Neural progenitor cell (in vitro differentiated cells): ENCODE measurements around the gene LBP. TPM values are rescaled to one million over a fixed set of nuclear protein-coding genes. Genes with fewer than 3 reads are reported as not detected.
A peak's percentile ranks its signal among the peaks of the same experiment; 100 is the strongest.

Experiments used
- DNase-seq: peaks from one replicate; pipeline ENCODE4 v3.0.0-alpha.2; 2016; ENCODE audit warnings: low spot score
- H2AFZ ChIP-seq: fragments of 200-600 bp; sonication (generic); replicated peaks from 2 replicates; pipeline ENCODE4 v1.6.1; 2016; ENCODE audit warnings: antibody characterized with exemption
- H3F3A ChIP-seq: fragments of 200-600 bp; sonication (generic); 2 replicates; pipeline ENCODE4 v1.6.1; 2016; ENCODE audit warnings: antibody characterized with exemption, low read depth
- H3K27ac ChIP-seq: fragments of 200-600 bp; sonication (generic); 2 replicates; pipeline ENCODE4 v1.5.1; 2016; ENCODE audit warnings: mild to moderate bottlenecking
- H3K27me3 ChIP-seq: fragments of 200-600 bp; sonication (generic); 2 replicates; pipeline ENCODE4 v1.6.1; 2016; ENCODE audit warnings: mild to moderate bottlenecking, moderate library complexity
- H3K36me3 ChIP-seq: fragments of 200-600 bp; sonication (generic); 2 replicates; pipeline ENCODE4 v1.5.1; 2016
- H3K4me1 ChIP-seq: fragments of 200-600 bp; sonication (generic); 2 replicates; pipeline ENCODE4 v1.6.1; 2016; ENCODE audit warnings: mixed run types
- H3K4me2 ChIP-seq: fragments of 200-600 bp; sonication (generic); 2 replicates; pipeline ENCODE4 v1.6.1; 2016
- H3K4me3 ChIP-seq: fragments of 200-600 bp; sonication (generic); 2 replicates; pipeline ENCODE4 v1.5.1; 2016
- H3K79me2 ChIP-seq: fragments of 200-600 bp; sonication (generic); 2 replicates; pipeline ENCODE4 v1.6.1; 2016; ENCODE audit warnings: low read depth
- H3K9ac ChIP-seq: fragments of 200-600 bp; sonication (generic); 2 replicates; pipeline ENCODE4 v1.6.1; 2016
- H3K9me3 ChIP-seq: fragments of 200-600 bp; sonication (generic); 2 replicates; pipeline ENCODE4 v1.5.1; 2016; ENCODE audit warnings: low read depth
- H4K20me1 ChIP-seq: fragments of 200-600 bp; sonication (generic); 2 replicates; pipeline ENCODE4 v1.6.1; 2016; ENCODE audit warnings: low read depth
- H3K27ac Mint-ChIP-seq: 3 replicates; pipeline ENCODE4 v1.8.0; 2021; ENCODE audit warnings: mixed read lengths
- H3K27me3 Mint-ChIP-seq: 2 replicates; pipeline ENCODE4 v1.8.0; 2022; ENCODE audit warnings: low read depth, mild to moderate bottlenecking, inconsistent platforms, moderate library complexity, mixed read lengths; ENCODE audit not compliant: insufficient read depth
- H3K36me3 Mint-ChIP-seq: 3 replicates; pipeline ENCODE4 v1.8.0; 2021; ENCODE audit warnings: mixed read lengths
- H3K4me1 Mint-ChIP-seq: 3 replicates; pipeline ENCODE4 v1.8.0; 2021; ENCODE audit warnings: mixed read lengths
- H3K4me3 Mint-ChIP-seq: 3 replicates; pipeline ENCODE4 v1.8.0; 2021; ENCODE audit warnings: mild to moderate bottlenecking, moderate library complexity, mixed read lengths
- H3K9me3 Mint-ChIP-seq: 3 replicates; pipeline ENCODE4 v1.8.0; 2020; ENCODE audit warnings: mixed read lengths
- CTCF ChIP-seq: fragments of 200-600 bp; sonication (generic); IDR thresholded peaks from 2 replicates; pipeline ENCODE4 v1.5.1; 2017; ENCODE audit warnings: antibody characterized with exemption, mild to moderate bottlenecking
- EZH2 ChIP-seq: fragments of 200-600 bp; sonication (generic); IDR thresholded peaks from 2 replicates; pipeline ENCODE4 v1.6.1; 2017; ENCODE audit warnings: antibody characterized with exemption, mild to moderate bottlenecking, moderate library complexity
- EZH2phosphoT487 ChIP-seq: fragments of 200-600 bp; sonication (generic); IDR thresholded peaks from 2 replicates; pipeline ENCODE4 v1.6.1; 2017; ENCODE audit warnings: antibody characterized with exemption
- total RNA-seq: library from RNA; depleted of rRNA; stranded (reverse); fragments of >200 nt; gene quantifications from 2 replicates; pipeline ENCODE4 v1.2.3, GENCODE V29; 2015; ENCODE audit warnings: low replicate concordance

Gene LBP
- total RNA-seq, 1 donor from 2014 or later = not detected

- Histone ChIP-seq H3F3A (peaks cover 22% of the 10 kb centered on the region), H3K9me3 (no peaks in the 10 kb centered on the region), H3K79me2 (no peaks in the 10 kb centered on the region), H3K27me3 (no peaks in the 10 kb centered on the region), H3K36me3 (no peaks in the 10 kb centered on the region), H4K20me1 (no peaks in the 10 kb centered on the region), H3K4me1 (peaks cover 16% of the 10 kb centered on the region), H3K9ac (no peak overlapping the region), H3K4me3 (no peak overlapping the region), H3K27ac (no peak overlapping the region), H3K4me2 (no peak overlapping the region), H2AFZ (no peak overlapping the region)
- H3K9me3 Mint-ChIP-seq = no peaks in the 10 kb centered on the region
- no peaks in the 10 kb centered on the region for H3K27me3 Mint-ChIP-seq
- H3K4me1 Mint-ChIP-seq = peaks cover 18% of the 10 kb centered on the region
- no peak overlapping the region for H3K27ac Mint-ChIP-seq
- H3K4me3 Mint-ChIP-seq = no peak overlapping the region
- TF ChIP-seq EZH2 (no peak), EZH2phosphoT487 (no peak), CTCF (no peak)
- no peaks in the 10 kb centered on the region for H3K36me3 Mint-ChIP-seq
- no peak for DNase-seq
Measured at GRCh38 chr20:38346741-38347140, 459 bp downstream of the LBP start.

GRCh38 chr20:38349856-38350255 lies 3.6 kb downstream of the LBP start:
- no peaks in the 10 kb centered on the region for H3K36me3 ChIP-seq
- Mint-ChIP-seq H3K36me3 (no peaks in the 10 kb centered on the region), H3K4me1 (peaks cover 5% of the 10 kb centered on the region), H3K27me3 (no peaks in the 10 kb centered on the region), H3K9me3 (no peaks in the 10 kb centered on the region), H3K27ac (no peak overlapping the region), H3K4me3 (no peak overlapping the region)
- H4K20me1 ChIP-seq = no peaks in the 10 kb centered on the region
- peaks cover 11% of the 10 kb centered on the region for H3K4me1 ChIP-seq
- H3K4me3 ChIP-seq = no peak overlapping the region
- TF ChIP-seq CTCF (no peak), EZH2 (no peak), EZH2phosphoT487 (no peak)
- peaks cover 6% of the 10 kb centered on the region for H3F3A ChIP-seq
- no peak overlapping the region for H3K9ac ChIP-seq
- H3K79me2 ChIP-seq = no peaks in the 10 kb centered on the region
- H3K4me2 ChIP-seq = no peak overlapping the region
- no peaks in the 10 kb centered on the region for H3K27me3 ChIP-seq
- no peaks in the 10 kb centered on the region for H3K9me3 ChIP-seq
- no peak overlapping the region for H2AFZ ChIP-seq
- DNase-seq = no peak
- no peak overlapping the region for H3K27ac ChIP-seq

GRCh38 chr20:38350879-38351775 lies 4.8 kb downstream of the LBP start:
- no peak for DNase-seq
- Histone ChIP-seq H3F3A (peaks cover 14% of the 10 kb centered on the region), H3K27me3 (no peaks in the 10 kb centered on the region), H2AFZ (no peak overlapping the region), H3K4me2 (no peak overlapping the region), H3K4me1 (peaks cover 11% of the 10 kb centered on the region), H4K20me1 (no peaks in the 10 kb centered on the region), H3K79me2 (no peaks in the 10 kb centered on the region), H3K27ac (no peak overlapping the region), H3K9me3 (no peaks in the 10 kb centered on the region), H3K9ac (no peak overlapping the region), H3K4me3 (no peak overlapping the region), H3K36me3 (no peaks in the 10 kb centered on the region)
- no peak for TF ChIP-seq EZH2
- TF ChIP-seq CTCF = no peak
- H3K27ac Mint-ChIP-seq = peak overlapping the region; percentile 23
- no peaks in the 10 kb centered on the region for H3K9me3 Mint-ChIP-seq
- H3K4me3 Mint-ChIP-seq = no peak overlapping the region
- H3K27me3 Mint-ChIP-seq = peaks cover 1% of the 10 kb centered on the region
- no peaks in the 10 kb centered on the region for H3K36me3 Mint-ChIP-seq
- H3K4me1 Mint-ChIP-seq = peaks cover 5% of the 10 kb centered on the region
